K562 (cell line): ENCODE results near the gene CHST8. TPM values are rescaled to one million over a fixed set of nuclear protein-coding genes. Genes with fewer than 3 reads are reported as not detected.

ENCODE experiments used
- ATAC-seq: fragments of 200-7000 bp; cut with Tn5 transposase; 3 replicates; pipeline ENCODE4 v1.9.1; 2020; ENCODE audit warnings: moderate library complexity
- BruUV-seq: library from RNA; stranded (reverse); fragments of 400-500 nt; replicated peaks from 2 replicates; lab custom pipeline; 2021; lab: Mats Ljungman, UMichigan
- CTCF ChIA-PET: fragments of 300-600 bp; formaldehyde crosslinking; extraction: SDS; loops from one replicate; lab custom pipeline; 2021; ENCODE audit warnings: low intra/inter-chr PET ratio; lab: Yijun Ruan, JAX
- POLR2A ChIA-PET: fragments of 300-600, 350-650 bp; sonication (Branson Sonifier 250); formaldehyde crosslinking; extraction: SDS; loops from one replicate; lab custom pipeline; 2021; ENCODE audit warnings: antibody characterized with exemption, inconsistent platforms; lab: Yijun Ruan, JAX
- DNase-seq, 4 experiments: peaks; one replicate each; pipeline versions ENCODE4 v3.0.0 to v3.0.0-alpha.2; 2011 to 2018; ENCODE audit warnings: low spot score in 3 of 4, mixed read lengths in 3 of 4; ENCODE audit errors: extremely low read depth in 1 of 4
- FAIRE-seq: peaks from 2 replicates; lab custom pipeline; 2011; peaks lifted over from hg19 to GRCh38; lab: Jason Lieb, UNC
- H2AFZ ChIP-seq: 2 replicates; pipeline ENCODE4 v1.6.0; 2011; ENCODE audit warnings: low read depth, low read length, control low read depth, inconsistent platforms
- H3K27ac ChIP-seq: fragments of 200-600 bp; 3 replicates; pipeline ENCODE4 v1.8.0; 2011; ENCODE audit warnings: low read depth, mild to moderate bottlenecking, control low read depth, inconsistent platforms, low read length, moderate library complexity, mixed read lengths; ENCODE audit errors: extremely low read depth
- H3K27me3 ChIP-seq, 2 experiments: fragments of 300-600 bp in 1 of 2; 2 replicates in 1 of 2; 3 replicates in 1 of 2; pipeline versions ENCODE4 v1.6.0 to v1.8.0; 2011; ENCODE audit warnings: inconsistent platforms in 2 of 2, low read length in 2 of 2, mild to moderate bottlenecking in 1 of 2, mixed read lengths in 1 of 2, moderate library complexity in 1 of 2; ENCODE audit not compliant: control insufficient read depth in 2 of 2, insufficient read depth in 2 of 2
- H3K36me3 ChIP-seq: fragments of 300-600 bp; 3 replicates; pipeline ENCODE4 v1.8.0; 2011; ENCODE audit warnings: mild to moderate bottlenecking, low read length, inconsistent platforms; ENCODE audit not compliant: control insufficient read depth, insufficient read depth
- H3K4me1 ChIP-seq, 2 experiments: fragments of 200-600 bp in 1 of 2; replicated peaks in 1 of 2; 2 replicates in 1 of 2; 3 replicates in 1 of 2; pipeline versions ENCODE4 v1.5.1 to v1.8.0; 2011; ENCODE audit warnings: inconsistent platforms in 2 of 2, low read length in 2 of 2, mild to moderate bottlenecking in 1 of 2, mixed read lengths in 1 of 2, moderate library complexity in 1 of 2; ENCODE audit not compliant: control insufficient read depth in 2 of 2, insufficient read depth in 2 of 2
- H3K4me2 ChIP-seq: 2 replicates; pipeline ENCODE4 v1.6.1; 2011; ENCODE audit warnings: low read length, control low read depth, inconsistent platforms, mixed read lengths; ENCODE audit not compliant: insufficient read depth
- H3K4me3 ChIP-seq: fragments of 200-600 bp; sonication (generic), shearing (Covaris generic); 2 replicates; pipeline ENCODE4 v1.5.1; 2016; ENCODE audit warnings: control low read depth, inconsistent platforms
- H3K79me2 ChIP-seq: fragments of 200-600 bp; 3 replicates; pipeline ENCODE4 v1.8.0; 2011; ENCODE audit warnings: low read length, inconsistent platforms; ENCODE audit not compliant: control insufficient read depth, insufficient read depth
- H3K9ac ChIP-seq, 2 experiments: 2 replicates each; pipeline versions ENCODE4 v1.6.0 to v1.6.1; 2011; ENCODE audit warnings: low read depth in 2 of 2, low read length in 2 of 2, control low read depth in 1 of 2, inconsistent platforms in 1 of 2, mild to moderate bottlenecking in 1 of 2, mixed read lengths in 1 of 2; ENCODE audit not compliant: insufficient read depth in 1 of 2
- H3K9me1 ChIP-seq: one replicate; pipeline ENCODE4 v1.6.0; 2011; ENCODE audit warnings: inconsistent platforms, mild to moderate bottlenecking, low read length, moderate library complexity; ENCODE audit not compliant: control insufficient read depth, insufficient read depth
- H3K9me3 ChIP-seq: replicated peaks from 2 replicates; pipeline ENCODE4 v1.5.1; 2011; ENCODE audit warnings: low read depth, low read length, inconsistent platforms; ENCODE audit not compliant: control insufficient read depth, insufficient read depth
- H4K20me1 ChIP-seq: replicated peaks from 2 replicates; pipeline ENCODE4 v1.6.1; 2011; ENCODE audit warnings: low read length, inconsistent platforms, mixed read lengths; ENCODE audit not compliant: control insufficient read depth, insufficient read depth
- EZH2 ChIP-seq: IDR thresholded peaks from 2 replicates; pipeline ENCODE4 v1.6.1; 2012; ENCODE audit warnings: low read depth, mild to moderate bottlenecking, inconsistent platforms, low read length, borderline replicate concordance
- FOXJ3 ChIP-seq: sonication (generic); formaldehyde crosslinking; IDR thresholded peaks from 2 replicates; pipeline ENCODE4 v1.4.0; 2020; ENCODE audit warnings: mild to moderate bottlenecking, missing genetic modification reagents
- FOXK1 ChIP-seq: sonication (generic); formaldehyde crosslinking; IDR thresholded peaks from 2 replicates; pipeline ENCODE4 v1.8.0; 2022; ENCODE audit warnings: missing genetic modification reagents, mild to moderate bottlenecking, borderline replicate concordance
- FOXP1 ChIP-seq: sonication (generic); formaldehyde crosslinking; IDR thresholded peaks from 2 replicates; pipeline ENCODE4 v1.8.0; 2022; ENCODE audit warnings: mild to moderate bottlenecking, missing genetic modification reagents
- HBP1 ChIP-seq: fragments of 450-650 bp; formaldehyde crosslinking; IDR thresholded peaks from 2 replicates; pipeline ENCODE4 v1.4.0; 2022; ENCODE audit warnings: missing genetic modification characterization
- HES1 ChIP-seq: fragments of 450-650 bp; IDR thresholded peaks from 2 replicates; pipeline ENCODE4 v1.6.1; 2016; ENCODE audit warnings: low read depth, mild to moderate bottlenecking, moderate library complexity
- IFI16 ChIP-seq: fragments of 250-450 bp; sonication (Bioruptor Pico); IDR thresholded peaks from 2 replicates; pipeline ENCODE4 v2.1.2; 2022; ENCODE audit warnings: mild to moderate bottlenecking, inconsistent platforms
- MEF2A ChIP-seq: IDR thresholded peaks from 2 replicates; pipeline ENCODE4 v1.6.1; 2011; ENCODE audit warnings: low read depth, mild to moderate bottlenecking, low read length, moderate library complexity; ENCODE audit not compliant: control insufficient read depth
- NCOA6 ChIP-seq: fragments of 450-650 bp; IDR thresholded peaks from 2 replicates; pipeline ENCODE4 v1.6.1; 2017; ENCODE audit warnings: mild to moderate bottlenecking
- NR0B1 ChIP-seq: fragments of 450-650 bp; IDR thresholded peaks from one replicate; pipeline ENCODE4 v1.6.1; 2018; ENCODE audit warnings: mild to moderate bottlenecking, moderate library complexity; ENCODE audit not compliant: partially characterized antibody
- PTTG1 ChIP-seq: fragments of 450-650 bp; IDR thresholded peaks from 2 replicates; pipeline ENCODE4 v1.6.1; 2016; ENCODE audit warnings: low read depth, mild to moderate bottlenecking, missing genetic modification characterization, missing compliant biosample characterization
- SMAD2 ChIP-seq: fragments of 150-350 bp; IDR thresholded peaks from 2 replicates; pipeline ENCODE4 v1.6.1; 2014; ENCODE audit warnings: low read depth, mild to moderate bottlenecking, low read length
- TSHZ1 ChIP-seq: fragments of 250-450 bp; sonication (Bioruptor Pico); IDR thresholded peaks from 2 replicates; pipeline ENCODE4 v1.4.0; 2020; ENCODE audit warnings: mild to moderate bottlenecking, moderate library complexity
- YY1 ChIP-seq, 3 experiments: IDR thresholded peaks; 2 replicates each; pipeline ENCODE4 v1.6.1; 2011; ENCODE audit warnings: low read length in 2 of 3, mild to moderate bottlenecking in 2 of 3, moderate library complexity in 2 of 3, borderline replicate concordance in 1 of 3, control low read depth in 1 of 3, low read depth in 1 of 3; ENCODE audit not compliant: insufficient read depth in 3 of 3, insufficient replicate concordance in 2 of 3, control insufficient read depth in 1 of 3, insufficient read length in 1 of 3; ENCODE audit errors: extremely low read depth in 1 of 3
- ZNF589 ChIP-seq: fragments of 200-800 bp; sonication (Bioruptor generic); IDR thresholded peaks from 2 replicates; pipeline ENCODE4 v1.6.1; 2016; ENCODE audit warnings: low read depth, missing genetic modification characterization, missing compliant biosample characterization
- WGBS: fragments of 100-300 bp; shearing (Covaris generic); methylation state at CpG from one replicate; pipeline ENCODE4 v1.1.6; 2016; ENCODE audit warnings: low coverage, mixed read lengths; ENCODE audit not compliant: insufficient coverage; ENCODE audit errors: missing lambda C conversion rate; 5-methylcytosine and 5-hydroxymethylcytosine counted together
- in situ Hi-C: fragments of 300-500 bp; cut with MboI; formaldehyde crosslinking; loops from 4 replicates; pipeline ENCODE4 v1.15.0; 2018; ENCODE audit warnings: inconsistent platforms, mixed read lengths
- intact Hi-C: fragments of 100-400 bp; cut with micrococcal nuclease; formaldehyde crosslinking; loops from 2 replicates; pipeline ENCODE4 v1.14.2; 2022
- polyA plus RNA-seq, 8 experiments: library from polyadenylated mRNA; depleted of rRNA in 4 of 8; stranded (reverse) in 5 of 8; unstranded in 3 of 8; fragments of >200 nt; fragmentation: Nextera tagmentation in 2 of 8; fragmentation: Illumina TruSeq in 1 of 8; extraction: Ambion mirVana in 2 of 8; extraction: Trizol in 1 of 8; gene quantifications; 2 replicates each; pipeline versions ENCODE4 v1.2.1 to v1.2.3, GENCODE V29; 2011 to 2014; ENCODE audit warnings: inconsistent platforms in 1 of 8, missing spikeins in 1 of 8
- total RNA-seq, 7 experiments: library from RNA; depleted of rRNA in 6 of 7; stranded (reverse); fragments of >200 nt in 6 of 7; fragmentation: Illumina TruSeq in 2 of 7; extraction: Trizol in 2 of 7; gene quantifications; 2 replicates each; pipeline versions ENCODE4 v1.2.1 to v1.2.3, GENCODE V29; 2011 to 2021; ENCODE audit warnings: low replicate concordance in 1 of 7

The CHST8 gene
- total and polyA plus RNA-seq, 9 of the 15 experiments (the other 6 are each of a cell fraction or from before 2014, with no cell fraction given), result 0.11 TPM; not detected in 8

- BruUV-seq, result no TSS peak
- Histone ChIP-seq H3K4me2 (no peak overlapping the region), H3K27me3 (peaks cover 0 to 18% of the 10 kb centered on the region in 2 experiments; a peak in 3 of 5 replicates), H3K9ac (no peak overlapping the region), H3K27ac (no peak overlapping the region), H3K4me1 (no peaks in the 10 kb centered on the region), H3K9me1 (no peaks in the 10 kb centered on the region), H3K79me2 (no peaks in the 10 kb centered on the region), H4K20me1 (peaks cover 12% of the 10 kb centered on the region; the same call in 1 of the 2 replicates), H3K4me3 (no peak overlapping the region), H2AFZ (no peak overlapping the region), H3K9me3 (no peaks in the 10 kb centered on the region), H3K36me3 (no peaks in the 10 kb centered on the region)
- FAIRE-seq, result no peak
- ChIA-PET CTCF (no interaction called here), POLR2A (no interaction called here)
- DNase-seq, result no peak
- no peak for ATAC-seq
- 0% methylated on average over 5 of the region's 5 CpGs for WGBS
- in situ Hi-C loops, result no loop called here
- intact Hi-C loops, result no loop called here
- TF ChIP-seq HBP1 (CRISPR knock-in tag) (no peak), PTTG1 (no peak), FOXP1 (CRISPR knock-in tag) (no peak), TSHZ1 (CRISPR knock-in tag) (no peak), NR0B1 (no peak), ZNF589 (no peak), FOXJ3 (CRISPR knock-in tag) (no peak), IFI16 (no peak), YY1 (IDR thresholded peaks at IDR 0.05; ENCODE audit: borderline replicate concordance in 1 of 3, control insufficient read depth in 1 of 3, extremely low read depth in 1 of 3, insufficient read depth in 3 of 3, insufficient read length in 1 of 3, insufficient replicate concordance in 2 of 3, low read depth in 1 of 3, low read length in 2 of 3) (no peak), EZH2 (no peak), MEF2A (no peak), HES1 (no peak), SMAD2 (no peak), NCOA6 (no peak), FOXK1 (CRISPR knock-in tag) (no peak)
These were observed 57.9 kb downstream of the CHST8 start for GRCh38 chr19:33679696-33680095.
